ENCODE data around the gene C19orf12. TPM values are rescaled to one million over a fixed set of nuclear protein-coding genes. Genes with fewer than 3 reads are reported as not detected.

The C19orf12 gene
- total and polyA plus RNA-seq, 5 donors: 37.3 to 48.2 (median 41.3) TPM

DNA sequence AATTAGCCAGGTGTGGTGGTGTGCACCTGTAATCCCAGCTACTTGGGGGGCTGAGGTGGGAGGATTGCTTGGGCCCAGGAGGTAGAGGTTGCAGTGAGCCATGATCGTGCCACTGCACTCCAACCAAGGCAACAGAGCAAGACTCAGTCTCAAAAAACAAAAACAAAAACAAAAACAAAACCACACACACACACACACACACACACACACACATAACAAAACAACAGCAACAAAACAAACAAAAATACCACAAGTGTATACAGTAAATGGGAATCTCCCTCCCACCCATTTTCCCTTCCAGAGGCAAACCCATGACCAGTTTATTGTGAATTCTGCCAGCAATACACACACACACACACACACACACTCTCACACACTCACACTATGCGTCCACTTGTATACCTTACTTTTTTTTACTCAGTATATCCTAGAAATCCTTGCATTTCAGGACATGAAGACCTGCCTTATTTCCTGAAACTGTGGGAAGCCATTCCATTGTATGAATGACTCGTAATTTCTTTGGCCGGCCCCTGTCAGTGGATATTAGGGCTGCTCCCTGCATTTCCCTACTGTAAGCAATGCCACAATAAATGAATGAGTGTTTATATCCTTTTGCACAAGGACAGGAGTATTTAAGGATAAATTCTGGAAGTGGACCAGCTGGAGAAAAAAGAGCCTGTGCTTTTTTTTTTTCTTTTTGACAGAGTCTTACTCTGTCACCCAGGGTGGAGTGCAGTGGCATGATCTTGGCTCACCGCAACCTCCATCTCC is 56.7 kb downstream of the C19orf12 start:
- DNase-seq: no peak
- WGBS: 85% methylated on average over 5 of the region's 5 CpGs
- intact Hi-C loops (cut with DNase I): no loop called here
- no peak for ATAC-seq
- H3K4me1 ChIP-seq (ENCODE audit: control insufficient read depth, insufficient read depth, low read length): peaks cover 4% of the 10 kb centered on the region
- no peaks in the 10 kb centered on the region for H3K27me3 ChIP-seq (ENCODE audit: control insufficient read depth, insufficient read depth)
- no peak overlapping the region for H3K27ac ChIP-seq (ENCODE audit: low read length)
- H3K4me3 ChIP-seq (ENCODE audit: low read length): no peak overlapping the region
- H3K9me3 ChIP-seq (ENCODE audit: control insufficient read depth, low read length): no peaks in the 10 kb centered on the region

DNA sequence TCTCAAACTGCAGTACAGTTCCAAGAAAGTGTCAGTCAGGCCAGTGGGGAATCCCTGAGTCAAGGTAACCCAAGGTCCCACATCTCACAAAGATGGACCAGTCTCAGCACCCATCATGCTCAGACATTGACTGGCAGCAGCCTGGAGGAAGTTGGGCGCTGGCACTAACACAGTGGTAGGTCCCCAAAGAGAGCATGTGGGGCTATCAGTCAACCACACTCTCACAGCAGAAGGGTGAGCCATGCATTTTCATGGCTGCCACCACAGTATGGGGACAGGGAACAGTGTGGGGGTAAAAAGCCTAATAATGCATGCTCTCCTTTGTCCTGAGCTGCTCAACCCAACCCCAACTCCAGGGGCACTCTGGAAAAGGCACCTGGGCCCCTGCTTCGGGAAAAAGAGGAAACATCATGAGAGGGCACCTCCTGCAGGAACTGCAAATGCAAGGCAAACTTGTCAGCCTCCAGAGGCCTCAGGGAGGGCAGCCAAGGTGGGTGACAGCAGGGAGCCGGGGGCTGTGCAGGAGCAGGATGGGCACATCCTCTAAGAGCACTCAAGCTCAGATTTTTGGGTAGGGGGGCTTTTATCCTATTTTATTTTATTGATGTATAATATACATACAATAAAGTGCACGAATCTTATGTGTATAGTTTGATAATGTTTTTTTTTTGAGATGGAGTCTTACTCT is 59.3 kb downstream of the C19orf12 start:
- ATAC-seq (no peak), DNase-seq (no peak)
- Histone ChIP-seq H3K27ac (ENCODE audit: low read length) (no peak overlapping the region), H3K4me1 (ENCODE audit: control insufficient read depth, insufficient read depth, low read length) (no peaks in the 10 kb centered on the region), H3K9me3 (ENCODE audit: control insufficient read depth, low read length) (no peaks in the 10 kb centered on the region), H3K27me3 (ENCODE audit: control insufficient read depth, insufficient read depth) (no peaks in the 10 kb centered on the region), H3K4me3 (ENCODE audit: low read length) (no peak overlapping the region)
- WGBS: 63% methylated on average over 4 of the region's 4 CpGs
- intact Hi-C loops (cut with DNase I): no loop called here

DNA sequence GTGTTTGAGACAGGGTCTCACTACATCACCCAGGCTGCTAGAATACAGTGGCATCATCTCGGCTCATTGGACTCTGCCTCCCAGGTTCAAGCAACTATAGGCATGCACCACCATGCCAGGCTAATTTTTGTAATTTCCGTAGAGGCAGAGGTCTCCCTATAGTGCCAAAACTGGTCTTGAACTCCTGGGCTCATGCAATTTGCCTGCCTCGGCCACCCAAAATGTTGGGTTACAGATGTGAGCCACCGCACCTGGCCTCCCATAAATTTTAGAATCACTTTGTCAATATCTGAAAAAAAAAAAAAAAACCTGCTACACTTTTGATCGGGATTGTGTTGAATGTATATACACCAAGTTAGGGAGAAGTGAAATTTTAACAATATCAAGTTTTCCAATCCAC is 61.7 kb downstream of the C19orf12 start:
- ATAC-seq: no peak
- intact Hi-C loops (cut with DNase I): no loop called here
- Histone ChIP-seq H3K27ac (ENCODE audit: low read length) (no peak overlapping the region), H3K4me3 (ENCODE audit: low read length) (no peak overlapping the region), H3K4me1 (ENCODE audit: control insufficient read depth, insufficient read depth, low read length) (no peaks in the 10 kb centered on the region), H3K27me3 (ENCODE audit: control insufficient read depth, insufficient read depth) (no peaks in the 10 kb centered on the region), H3K9me3 (ENCODE audit: control insufficient read depth, low read length) (no peaks in the 10 kb centered on the region)
- 89% methylated on average over 5 of the region's 5 CpGs for WGBS
- DNase-seq: no peak

DNA sequence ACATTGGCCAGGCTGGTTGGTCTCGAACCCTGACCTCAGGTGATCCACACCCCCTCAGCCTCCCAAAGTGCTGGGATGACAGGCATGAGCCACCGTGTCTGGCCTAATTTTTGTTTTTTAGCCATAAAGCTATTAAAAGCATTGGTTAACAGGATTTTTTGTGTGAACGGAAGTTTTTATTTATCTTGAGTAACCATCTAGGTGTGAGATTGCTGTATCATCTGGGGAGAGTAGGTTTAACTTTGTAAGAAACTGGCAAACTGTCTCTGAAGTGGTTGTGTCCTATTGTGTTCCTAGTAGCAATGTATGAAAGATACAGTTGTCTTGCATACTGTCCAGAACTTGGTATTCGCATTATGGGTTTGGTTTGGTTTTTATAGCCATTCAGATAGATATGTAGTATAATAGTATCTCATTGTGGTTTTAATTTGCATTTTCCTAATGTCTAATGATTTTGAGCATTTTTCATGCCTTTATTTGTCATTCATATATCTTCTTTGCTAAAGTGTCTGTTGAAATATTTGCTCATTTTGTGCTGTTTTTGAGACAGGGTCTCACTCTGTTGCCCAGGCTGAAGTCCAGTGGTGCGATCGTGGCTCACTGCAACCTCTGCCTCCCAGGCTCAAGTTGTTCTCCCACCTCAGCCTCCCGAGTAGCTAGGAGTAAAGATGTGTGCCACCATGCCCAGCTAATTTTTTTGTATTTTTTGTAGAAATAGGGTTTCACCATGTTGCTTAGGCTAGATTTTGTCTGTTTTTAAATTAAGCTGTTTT is 63.3 kb downstream of the C19orf12 start:
- Histone ChIP-seq H3K4me1 (ENCODE audit: control insufficient read depth, insufficient read depth, low read length) (no peaks in the 10 kb centered on the region), H3K9me3 (ENCODE audit: control insufficient read depth, low read length) (no peaks in the 10 kb centered on the region), H3K27ac (ENCODE audit: low read length) (no peak overlapping the region), H3K4me3 (ENCODE audit: low read length) (no peak overlapping the region), H3K27me3 (ENCODE audit: control insufficient read depth, insufficient read depth) (no peaks in the 10 kb centered on the region)
- DNase-seq (no peak), ATAC-seq (no peak)
- intact Hi-C loops (cut with DNase I): no loop called here
- WGBS: 87% methylated on average over 7 of the region's 7 CpGs

DNA sequence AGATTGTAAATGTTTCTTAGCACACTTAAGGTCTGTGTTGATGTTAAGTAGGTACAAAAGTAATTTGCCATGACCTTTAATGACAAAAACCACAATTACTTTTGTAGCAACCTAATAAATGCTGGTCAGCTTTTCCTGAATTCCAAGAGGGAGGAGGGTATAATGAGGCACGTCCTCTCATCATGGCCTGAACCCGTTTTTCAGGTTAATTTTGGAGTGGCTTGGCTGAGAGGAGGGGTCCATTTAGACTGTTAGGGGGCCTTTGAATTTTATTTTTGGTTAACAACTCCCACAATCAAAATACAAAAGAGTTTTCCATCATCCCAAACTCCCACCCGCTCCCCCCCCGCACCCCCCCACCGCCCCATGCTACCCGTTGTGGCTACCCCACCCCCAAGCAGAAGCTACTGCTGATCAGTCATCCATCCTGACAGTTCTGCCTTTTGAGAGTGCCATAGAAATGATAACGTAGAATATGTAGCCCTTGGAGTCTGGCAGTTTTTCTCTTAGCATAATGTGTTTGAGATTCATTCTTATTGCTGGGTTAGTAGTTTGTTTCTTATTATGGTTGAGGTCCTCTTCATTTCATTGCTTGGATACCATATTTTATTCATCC is 64.2 kb downstream of the C19orf12 start:
- ATAC-seq (no peak), DNase-seq (no peak)
- H3K4me3 ChIP-seq (ENCODE audit: low read length): no peak overlapping the region
- no peak overlapping the region for H3K27ac ChIP-seq (ENCODE audit: low read length)
- peaks cover 3% of the 10 kb centered on the region for H3K4me1 ChIP-seq (ENCODE audit: control insufficient read depth, insufficient read depth, low read length)
- H3K27me3 ChIP-seq (ENCODE audit: control insufficient read depth, insufficient read depth): no peaks in the 10 kb centered on the region
- WGBS: 65% methylated on average over 7 of the region's 7 CpGs
- intact Hi-C loops (cut with DNase I): no loop called here
- H3K9me3 ChIP-seq (ENCODE audit: control insufficient read depth, low read length): no peaks in the 10 kb centered on the region

Other genes with a start within 250 kb of the C19orf12 start
- not detected for gene VSTM2B, start 189.3 kb downstream of the C19orf12 start, total RNA-seq
- not detected for gene VSTM2B, start 189.3 kb downstream of the C19orf12 start, polyA plus RNA-seq
- gene POP4, start 109.0 kb downstream of the C19orf12 start, total RNA-seq: 10 to 100 TPM; 50.2 to 67.8 (median 55.1) TPM
- gene POP4, start 109.0 kb downstream of the C19orf12 start, polyA plus RNA-seq: 78.3 TPM
- 10 to 100 TPM; 25.1 to 44.1 (median 31.0) TPM for gene PLEKHF1, start 49.8 kb downstream of the C19orf12 start, total RNA-seq
- 40.6 TPM for gene PLEKHF1, start 49.8 kb downstream of the C19orf12 start, polyA plus RNA-seq
- gene CCNE1, start 96.7 kb upstream of the C19orf12 start, total RNA-seq: 1 to 10 TPM; 2.1 to 5.1 (median 3.8) TPM
- 3.0 TPM for gene CCNE1, start 96.7 kb upstream of the C19orf12 start, polyA plus RNA-seq
- 10 to 100 TPM; 39.3 to 50.4 (median 41.2) TPM for gene URI1, start 227.0 kb upstream of the C19orf12 start, total RNA-seq
- gene URI1, start 227.0 kb upstream of the C19orf12 start, polyA plus RNA-seq: 19.1 TPM